GM21825 (cell line): Measurements from ENCODE around the gene RAB4B.
"Not testable (repeated sequence)": the region's sequence is repeated elsewhere in the genome, so short reads cannot be mapped to it uniquely, and the experiment has no call there.

Source experiments
- ATAC-seq: cut with Tn5 transposase; IDR thresholded peaks from one replicate; pipeline ENCODE4 v1.9.1; 2021; ENCODE audit warnings: mild to moderate bottlenecking, moderate library complexity; ENCODE audit not compliant: unreplicated experiment

The RAB4B gene

GRCh38 chr19:40842012-40842411 lies 64.0 kb downstream of the RAB4B start:
- not testable (repeated sequence) for ATAC-seq

- not testable (repeated sequence) for ATAC-seq
Observed at GRCh38 chr19:40842997-40843652, 65.1 kb downstream of the RAB4B start.

GRCh38 chr19:40843653-40844052 lies 65.6 kb downstream of the RAB4B start:
- not testable (repeated sequence) for ATAC-seq
